HepG2 (cell line): ENCODE measurements around the gene COMMD2. TPM values are rescaled to one million over a fixed set of nuclear protein-coding genes. Genes with fewer than 3 reads are reported as not detected.
A peak's percentile ranks its signal among the peaks of the same experiment; 100 is the strongest.

Experiments
- HHEX ChIP-seq: IDR thresholded peaks from 2 replicates; pipeline ENCODE4 v1.6.1; 2016; ENCODE audit warnings: control low read depth
- KLF9 ChIP-seq: IDR thresholded peaks from 2 replicates; pipeline ENCODE4 v1.6.1; 2016; ENCODE audit warnings: low read depth
- NKX3-1 ChIP-seq: sonication (generic); formaldehyde crosslinking; IDR thresholded peaks from 2 replicates; pipeline ENCODE4 v1.5.0; 2020; ENCODE audit warnings: missing genetic modification reagents
- PRPF4 ChIP-seq: fragments of 200-400 bp; formaldehyde crosslinking; IDR thresholded peaks from 2 replicates; pipeline ENCODE4 v1.6.1; 2016; ENCODE audit warnings: low read length, low read depth; ENCODE audit not compliant: poor library complexity, severe bottlenecking
- SMYD3 ChIP-seq: sonication (generic); formaldehyde crosslinking; IDR thresholded peaks from 2 replicates; pipeline ENCODE4 v1.8.1; 2023; ENCODE audit warnings: mild to moderate bottlenecking, missing genetic modification reagents
- SP5 ChIP-seq: IDR thresholded peaks from 2 replicates; pipeline ENCODE4 v1.6.1; 2016; ENCODE audit warnings: low read depth, borderline replicate concordance
- ZNF572 ChIP-seq: sonication (generic); formaldehyde crosslinking; IDR thresholded peaks from 2 replicates; pipeline ENCODE4 v1.5.1; 2020; ENCODE audit warnings: mild to moderate bottlenecking, missing genetic modification reagents
- ZNF674 ChIP-seq: sonication (generic); formaldehyde crosslinking; IDR thresholded peaks from 2 replicates; pipeline ENCODE4 v1.5.0; 2020; ENCODE audit warnings: low read depth, mild to moderate bottlenecking, missing genetic modification reagents
- ZNF792 ChIP-seq: IDR thresholded peaks from 2 replicates; pipeline ENCODE4 v1.6.1; 2016
- polyA plus RNA-seq, 8 experiments: library from polyadenylated mRNA; depleted of rRNA in 3 of 8; stranded (reverse) in 7 of 8; unstranded in 1 of 8; fragments of >200 nt; fragmentation: Illumina TruSeq in 4 of 8; extraction: Trizol in 4 of 8; gene quantifications; 2 replicates each; pipeline versions ENCODE4 v1.2.1 to v1.2.3, GENCODE V29; 2011 to 2016; ENCODE audit warnings: low read depth in 4 of 8, missing spikeins in 1 of 8, mixed read lengths in 1 of 8; ENCODE audit not compliant: insufficient read depth in 1 of 8
- total RNA-seq, 5 experiments: library from RNA; depleted of rRNA; stranded (reverse); fragments of >200 nt; fragmentation: Illumina TruSeq; extraction: Trizol; gene quantifications; 2 replicates each; pipeline ENCODE4 v1.2.3, GENCODE V29; 2016; ENCODE audit warnings: low read depth in 1 of 5
- TF ChIP-seq, protein P1 (sequence below): sonication (generic); formaldehyde crosslinking; IDR thresholded peaks from 2 replicates; pipeline ENCODE4 v1.4.0; 2020; ENCODE audit warnings: mild to moderate bottlenecking, missing genetic modification reagents
- TF ChIP-seq, protein P2 (sequence below): sonication (generic); formaldehyde crosslinking; IDR thresholded peaks from 2 replicates; pipeline ENCODE4 v1.4.0; 2020; ENCODE audit warnings: missing genetic modification reagents, borderline replicate concordance
- TF ChIP-seq, protein P3 (sequence below): sonication (generic); formaldehyde crosslinking; IDR thresholded peaks from 2 replicates; pipeline ENCODE4 v1.4.0; 2020; ENCODE audit warnings: missing genetic modification reagents, mild to moderate bottlenecking, borderline replicate concordance
- TF ChIP-seq, protein P4 (sequence below): sonication (generic); formaldehyde crosslinking; IDR thresholded peaks from 2 replicates; pipeline ENCODE4 v1.5.0; 2020; ENCODE audit warnings: missing genetic modification reagents

Gene COMMD2
- total and polyA plus RNA-seq, 2 of the 13 experiments (the other 11 are each of a cell fraction or from before 2014, with no cell fraction given), result 33.0 to 57.6 TPM

- TF ChIP-seq PRPF4 (no peak), SMYD3 (no peak), ZNF572 (CRISPR knock-in tag) (no peak), SP5 (CRISPR knock-in tag) (peak; percentile 44; the same call in 1 of the 2 replicates), HHEX (CRISPR knock-in tag) (no peak), ZNF674 (CRISPR knock-in tag) (no peak), ZNF792 (CRISPR knock-in tag) (no peak; the same call in 1 of the 2 replicates), KLF9 (no peak), NKX3-1 (no peak)
- TF ChIP-seq, protein P1, sequence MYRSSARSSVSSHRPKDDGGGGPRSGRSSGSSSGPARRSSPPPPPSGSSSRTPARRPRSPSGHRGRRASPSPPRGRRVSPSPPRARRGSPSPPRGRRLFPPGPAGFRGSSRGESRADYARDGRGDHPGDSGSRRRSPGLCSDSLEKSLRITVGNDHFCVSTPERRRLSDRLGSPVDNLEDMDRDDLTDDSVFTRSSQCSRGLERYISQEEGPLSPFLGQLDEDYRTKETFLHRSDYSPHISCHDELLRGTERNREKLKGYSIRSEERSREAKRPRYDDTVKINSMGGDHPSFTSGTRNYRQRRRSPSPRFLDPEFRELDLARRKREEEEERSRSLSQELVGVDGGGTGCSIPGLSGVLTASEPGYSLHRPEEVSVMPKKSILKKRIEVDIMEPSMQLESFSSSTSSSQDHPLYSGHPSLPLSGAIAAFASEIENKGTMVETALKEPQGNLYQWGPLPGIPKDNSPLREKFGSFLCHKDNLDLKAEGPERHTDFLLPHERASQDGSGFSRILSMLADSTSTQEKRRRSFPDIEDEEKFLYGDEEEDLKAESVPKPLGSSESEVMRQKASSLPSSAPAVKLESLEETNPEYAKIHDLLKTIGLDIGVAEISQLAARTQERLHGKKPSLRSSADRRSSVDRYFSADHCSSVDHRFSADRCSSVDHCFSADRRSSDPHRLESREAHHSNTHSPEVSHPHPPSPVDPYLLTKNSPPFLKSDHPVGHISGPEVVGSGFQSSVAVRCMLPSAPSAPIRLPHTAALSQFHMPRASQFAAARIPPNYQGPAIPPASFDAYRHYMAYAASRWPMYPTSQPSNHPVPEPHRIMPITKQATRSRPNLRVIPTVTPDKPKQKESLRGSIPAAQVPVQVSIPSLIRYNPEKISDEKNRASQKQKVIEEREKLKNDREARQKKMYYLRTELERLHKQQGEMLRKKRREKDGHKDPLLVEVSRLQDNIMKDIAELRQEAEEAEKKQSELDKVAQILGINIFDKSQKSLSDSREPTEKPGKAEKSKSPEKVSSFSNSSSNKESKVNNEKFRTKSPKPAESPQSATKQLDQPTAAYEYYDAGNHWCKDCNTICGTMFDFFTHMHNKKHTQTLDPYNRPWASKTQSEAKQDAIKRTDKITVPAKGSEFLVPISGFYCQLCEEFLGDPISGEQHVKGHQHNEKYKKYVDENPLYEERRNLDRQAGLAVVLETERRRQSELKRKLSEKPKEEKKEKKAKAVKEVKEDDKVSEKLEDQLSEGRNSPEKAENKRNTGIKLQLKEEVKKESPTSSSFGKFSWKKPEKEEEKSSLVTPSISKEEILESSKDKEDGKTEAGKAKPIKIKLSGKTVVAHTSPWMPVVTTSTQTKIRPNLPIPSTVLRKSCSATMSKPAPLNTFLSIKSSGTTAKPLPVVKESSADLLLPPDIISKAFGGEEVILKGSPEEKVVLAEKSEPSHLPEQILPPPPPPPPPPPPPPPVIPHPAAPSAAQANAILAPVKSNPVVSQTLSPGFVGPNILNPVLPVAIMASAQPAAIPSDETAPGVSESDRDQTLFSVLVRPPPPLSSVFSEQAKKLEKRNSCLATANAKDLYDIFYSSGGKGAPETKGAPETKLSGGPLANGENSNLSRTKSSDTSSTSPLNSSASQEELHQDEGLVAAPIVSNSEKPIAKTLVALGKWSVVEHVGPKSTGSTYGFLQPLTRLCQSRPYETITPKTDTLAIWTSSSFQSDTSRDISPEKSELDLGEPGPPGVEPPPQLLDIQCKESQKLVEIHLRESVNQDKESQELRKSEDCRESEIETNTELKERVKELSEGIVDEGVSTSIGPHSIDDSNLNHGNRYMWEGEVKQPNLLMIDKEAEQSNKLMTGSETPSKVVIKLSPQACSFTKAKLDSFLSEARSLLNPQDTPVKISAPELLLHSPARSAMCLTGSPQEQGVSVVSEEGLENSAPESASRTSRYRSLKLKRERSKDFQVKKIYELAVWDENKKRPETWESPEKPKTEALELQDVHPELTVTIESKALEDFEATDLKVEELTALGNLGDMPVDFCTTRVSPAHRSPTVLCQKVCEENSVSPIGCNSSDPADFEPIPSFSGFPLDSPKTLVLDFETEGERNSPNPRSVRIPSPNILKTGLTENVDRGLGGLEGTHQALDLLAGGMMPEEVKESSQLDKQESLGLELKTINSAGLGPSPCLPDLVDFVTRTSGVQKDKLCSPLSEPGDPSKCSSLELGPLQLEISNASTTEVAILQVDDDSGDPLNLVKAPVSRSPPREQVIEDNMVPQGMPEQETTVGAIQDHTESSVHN, result no peak
- TF ChIP-seq, protein P2, sequence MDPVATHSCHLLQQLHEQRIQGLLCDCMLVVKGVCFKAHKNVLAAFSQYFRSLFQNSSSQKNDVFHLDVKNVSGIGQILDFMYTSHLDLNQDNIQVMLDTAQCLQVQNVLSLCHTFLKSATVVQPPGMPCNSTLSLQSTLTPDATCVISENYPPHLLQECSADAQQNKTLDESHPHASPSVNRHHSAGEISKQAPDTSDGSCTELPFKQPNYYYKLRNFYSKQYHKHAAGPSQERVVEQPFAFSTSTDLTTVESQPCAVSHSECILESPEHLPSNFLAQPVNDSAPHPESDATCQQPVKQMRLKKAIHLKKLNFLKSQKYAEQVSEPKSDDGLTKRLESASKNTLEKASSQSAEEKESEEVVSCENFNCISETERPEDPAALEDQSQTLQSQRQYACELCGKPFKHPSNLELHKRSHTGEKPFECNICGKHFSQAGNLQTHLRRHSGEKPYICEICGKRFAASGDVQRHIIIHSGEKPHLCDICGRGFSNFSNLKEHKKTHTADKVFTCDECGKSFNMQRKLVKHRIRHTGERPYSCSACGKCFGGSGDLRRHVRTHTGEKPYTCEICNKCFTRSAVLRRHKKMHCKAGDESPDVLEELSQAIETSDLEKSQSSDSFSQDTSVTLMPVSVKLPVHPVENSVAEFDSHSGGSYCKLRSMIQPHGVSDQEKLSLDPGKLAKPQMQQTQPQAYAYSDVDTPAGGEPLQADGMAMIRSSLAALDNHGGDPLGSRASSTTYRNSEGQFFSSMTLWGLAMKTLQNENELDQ (CRISPR knock-in tag), result no peak
- TF ChIP-seq, protein P3, sequence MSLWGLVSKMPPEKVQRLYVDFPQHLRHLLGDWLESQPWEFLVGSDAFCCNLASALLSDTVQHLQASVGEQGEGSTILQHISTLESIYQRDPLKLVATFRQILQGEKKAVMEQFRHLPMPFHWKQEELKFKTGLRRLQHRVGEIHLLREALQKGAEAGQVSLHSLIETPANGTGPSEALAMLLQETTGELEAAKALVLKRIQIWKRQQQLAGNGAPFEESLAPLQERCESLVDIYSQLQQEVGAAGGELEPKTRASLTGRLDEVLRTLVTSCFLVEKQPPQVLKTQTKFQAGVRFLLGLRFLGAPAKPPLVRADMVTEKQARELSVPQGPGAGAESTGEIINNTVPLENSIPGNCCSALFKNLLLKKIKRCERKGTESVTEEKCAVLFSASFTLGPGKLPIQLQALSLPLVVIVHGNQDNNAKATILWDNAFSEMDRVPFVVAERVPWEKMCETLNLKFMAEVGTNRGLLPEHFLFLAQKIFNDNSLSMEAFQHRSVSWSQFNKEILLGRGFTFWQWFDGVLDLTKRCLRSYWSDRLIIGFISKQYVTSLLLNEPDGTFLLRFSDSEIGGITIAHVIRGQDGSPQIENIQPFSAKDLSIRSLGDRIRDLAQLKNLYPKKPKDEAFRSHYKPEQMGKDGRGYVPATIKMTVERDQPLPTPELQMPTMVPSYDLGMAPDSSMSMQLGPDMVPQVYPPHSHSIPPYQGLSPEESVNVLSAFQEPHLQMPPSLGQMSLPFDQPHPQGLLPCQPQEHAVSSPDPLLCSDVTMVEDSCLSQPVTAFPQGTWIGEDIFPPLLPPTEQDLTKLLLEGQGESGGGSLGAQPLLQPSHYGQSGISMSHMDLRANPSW (CRISPR knock-in tag), result no peak
- TF ChIP-seq, protein P4, sequence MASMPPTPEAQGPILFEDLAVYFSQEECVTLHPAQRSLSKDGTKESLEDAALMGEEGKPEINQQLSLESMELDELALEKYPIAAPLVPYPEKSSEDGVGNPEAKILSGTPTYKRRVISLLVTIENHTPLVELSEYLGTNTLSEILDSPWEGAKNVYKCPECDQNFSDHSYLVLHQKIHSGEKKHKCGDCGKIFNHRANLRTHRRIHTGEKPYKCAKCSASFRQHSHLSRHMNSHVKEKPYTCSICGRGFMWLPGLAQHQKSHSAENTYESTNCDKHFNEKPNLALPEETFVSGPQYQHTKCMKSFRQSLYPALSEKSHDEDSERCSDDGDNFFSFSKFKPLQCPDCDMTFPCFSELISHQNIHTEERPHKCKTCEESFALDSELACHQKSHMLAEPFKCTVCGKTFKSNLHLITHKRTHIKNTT (CRISPR knock-in tag), result no peak
Observed at GRCh38 chr3:149713730-149714654, 38.3 kb downstream of the COMMD2 start (continued).
